HepG2 (cell line): ENCODE results near the gene GDPGP1. TPM values are rescaled to one million over a fixed set of nuclear protein-coding genes. Genes with fewer than 3 reads are reported as not detected.
A peak's percentile ranks its signal among the peaks of the same experiment; 100 is the strongest.

Experiments used
- CBX1 ChIP-seq: IDR thresholded peaks from one replicate; pipeline ENCODE4 v1.6.1; 2016; ENCODE audit warnings: antibody characterized with exemption, low read depth
- E2F1 ChIP-seq: sonication (generic); formaldehyde crosslinking; IDR thresholded peaks from 2 replicates; pipeline ENCODE4 v1.5.0; 2020; ENCODE audit warnings: missing genetic modification reagents
- EZH2 ChIP-seq: conservative IDR thresholded peaks from 2 replicates; pipeline ENCODE4 v1.6.1; 2012; ENCODE audit warnings: mild to moderate bottlenecking, low read depth, low read length, moderate library complexity
- GTF2F1 ChIP-seq: fragments of 150-350 bp; IDR thresholded peaks from 2 replicates; pipeline ENCODE4 v1.6.1; 2014; ENCODE audit warnings: low read length
- HNF1B ChIP-seq: sonication (generic); formaldehyde crosslinking; IDR thresholded peaks from 2 replicates; pipeline ENCODE4 v1.5.1; 2020; ENCODE audit warnings: mild to moderate bottlenecking, moderate library complexity, missing genetic modification reagents
- KDM5B ChIP-seq: sonication (generic); formaldehyde crosslinking; IDR thresholded peaks from 2 replicates; pipeline ENCODE4 v1.4.0; 2020; ENCODE audit warnings: missing genetic modification reagents, mild to moderate bottlenecking, borderline replicate concordance
- KDM6A ChIP-seq: IDR thresholded peaks from 2 replicates; pipeline ENCODE4 v1.6.1; 2016; ENCODE audit warnings: low read depth
- LCORL ChIP-seq, 2 experiments: fragments of 450-650 bp in 1 of 2; sonication (generic) in 1 of 2; formaldehyde crosslinking in 1 of 2; IDR thresholded peaks; 2 replicates each; pipeline versions ENCODE4 v1.5.0 to v1.6.1; 2017 to 2020; ENCODE audit warnings: antibody characterized with exemption in 1 of 2, missing genetic modification reagents in 1 of 2
- MED1 ChIP-seq: sonication (generic); formaldehyde crosslinking; IDR thresholded peaks from 2 replicates; pipeline ENCODE4 v1.4.0; 2020; ENCODE audit warnings: missing genetic modification reagents
- MEF2D ChIP-seq: sonication (generic); formaldehyde crosslinking; IDR thresholded peaks from 2 replicates; pipeline ENCODE4 v1.5.1; 2020; ENCODE audit warnings: mild to moderate bottlenecking, missing genetic modification reagents
- PAXIP1 ChIP-seq: sonication (generic); formaldehyde crosslinking; conservative IDR thresholded peaks from 2 replicates; pipeline ENCODE4 v1.4.0; 2020; ENCODE audit warnings: mild to moderate bottlenecking, missing genetic modification reagents, moderate library complexity
- PHF21A ChIP-seq: sonication (generic); formaldehyde crosslinking; IDR thresholded peaks from 2 replicates; pipeline ENCODE4 v1.5.0; 2020; ENCODE audit warnings: mild to moderate bottlenecking, missing genetic modification reagents
- RARG ChIP-seq: sonication (generic); formaldehyde crosslinking; IDR thresholded peaks from 2 replicates; pipeline ENCODE4 v1.4.0; 2020; ENCODE audit warnings: low read depth, mild to moderate bottlenecking, missing genetic modification reagents
- SAP130 ChIP-seq: IDR thresholded peaks from 2 replicates; pipeline ENCODE4 v1.6.1; 2016; ENCODE audit warnings: low read depth
- U2AF2 ChIP-seq: fragments of 200-400 bp; formaldehyde crosslinking; IDR thresholded peaks from 2 replicates; pipeline ENCODE4 v1.6.1; 2017; ENCODE audit warnings: low read depth, mild to moderate bottlenecking, low read length
- ZBTB21 ChIP-seq: sonication (generic); formaldehyde crosslinking; IDR thresholded peaks from 2 replicates; pipeline ENCODE4 v1.4.0; 2020; ENCODE audit warnings: missing genetic modification reagents
- ZNF331 ChIP-seq: sonication (generic); formaldehyde crosslinking; IDR thresholded peaks from 2 replicates; pipeline ENCODE4 v1.4.0; 2020; ENCODE audit warnings: missing genetic modification reagents
- ZNF337 ChIP-seq: sonication (generic); formaldehyde crosslinking; IDR thresholded peaks from 2 replicates; pipeline ENCODE4 v1.5.1; 2020; ENCODE audit warnings: missing genetic modification reagents, low read depth, mild to moderate bottlenecking, borderline replicate concordance
- ZNF569 ChIP-seq: sonication (generic); formaldehyde crosslinking; IDR thresholded peaks from 2 replicates; pipeline ENCODE4 v1.5.0; 2020; ENCODE audit warnings: mild to moderate bottlenecking, missing genetic modification reagents, moderate library complexity, borderline replicate concordance
- ZNF589 ChIP-seq: sonication (generic); formaldehyde crosslinking; conservative IDR thresholded peaks from 2 replicates; pipeline ENCODE4 v1.8.0; 2022; ENCODE audit warnings: mild to moderate bottlenecking, moderate library complexity, missing genetic modification reagents
- ZNF652 ChIP-seq: IDR thresholded peaks from 2 replicates; pipeline ENCODE4 v1.6.1; 2016; ENCODE audit warnings: low read depth, borderline replicate concordance
- ZNF790 ChIP-seq: sonication (generic); formaldehyde crosslinking; IDR thresholded peaks from 2 replicates; pipeline ENCODE4 v1.8.0; 2022; ENCODE audit warnings: missing genetic modification reagents, mild to moderate bottlenecking, borderline replicate concordance
- ZNF883 ChIP-seq: sonication (generic); formaldehyde crosslinking; IDR thresholded peaks from 2 replicates; pipeline ENCODE4 v1.5.1; 2020; ENCODE audit warnings: mild to moderate bottlenecking, missing genetic modification reagents; ENCODE audit errors: not compliant biosample characterization
- polyA plus RNA-seq, 8 experiments: library from polyadenylated mRNA; depleted of rRNA in 3 of 8; stranded (reverse) in 7 of 8; unstranded in 1 of 8; fragments of >200 nt; fragmentation: Illumina TruSeq in 4 of 8; extraction: Trizol in 4 of 8; gene quantifications; 2 replicates each; pipeline versions ENCODE4 v1.2.1 to v1.2.3, GENCODE V29; 2011 to 2016; ENCODE audit warnings: low read depth in 4 of 8, missing spikeins in 1 of 8, mixed read lengths in 1 of 8; ENCODE audit not compliant: insufficient read depth in 1 of 8
- total RNA-seq, 5 experiments: library from RNA; depleted of rRNA; stranded (reverse); fragments of >200 nt; fragmentation: Illumina TruSeq; extraction: Trizol; gene quantifications; 2 replicates each; pipeline ENCODE4 v1.2.3, GENCODE V29; 2016; ENCODE audit warnings: low read depth in 1 of 5
- TF ChIP-seq, protein P1 (sequence below): sonication (generic); formaldehyde crosslinking; IDR thresholded peaks from 2 replicates; pipeline ENCODE4 v1.5.0; 2020; ENCODE audit warnings: mild to moderate bottlenecking, low read depth, missing genetic modification reagents, borderline replicate concordance
- TF ChIP-seq, protein P2 (sequence below), 2 experiments: fragments of 450-650 bp in 1 of 2; sonication (generic) in 1 of 2; formaldehyde crosslinking; IDR thresholded peaks; 2 replicates each; pipeline versions ENCODE4 v1.5.0 to v1.8.0; 2020 to 2022; ENCODE audit warnings: mild to moderate bottlenecking in 1 of 2, missing genetic modification reagents in 1 of 2

GDPGP1 gene
- total and polyA plus RNA-seq, 2 of the 13 experiments (the other 11 are each of a cell fraction or from before 2014, with no cell fraction given), result 1.5 to 4.3 TPM

- TF ChIP-seq PAXIP1 (CRISPR knock-in tag) (peak; percentile 60), HNF1B (CRISPR knock-in tag) (no peak), ZNF337 (no peak), ZBTB21 (CRISPR knock-in tag) (no peak), ZNF652 (CRISPR knock-in tag) (peak; percentile 42; the same call in 1 of the 2 replicates), RARG (CRISPR knock-in tag) (no peak), LCORL (IDR thresholded peaks at IDR 0.05) (no peak), LCORL (CRISPR knock-in tag; IDR thresholded peaks at IDR 0.05) (peak; percentile 40; the same call in 1 of the 2 replicates), MEF2D (no peak), U2AF2 (no peak), SAP130 (peak; percentile 4; the same call in 1 of the 2 replicates), ZNF883 (CRISPR knock-in tag) (no peak), PHF21A (peak; percentile 8; the same call in 1 of the 2 replicates), ZNF589 (no peak), CBX1 (no peak), GTF2F1 (no peak), KDM5B (CRISPR knock-in tag) (no peak), ZNF331 (CRISPR knock-in tag) (no peak), E2F1 (no peak), MED1 (peak; percentile 35), ZNF790 (no peak), ZNF569 (CRISPR knock-in tag) (no peak), KDM6A (CRISPR knock-in tag) (no peak), EZH2 (no peak)
- TF ChIP-seq, protein P1, sequence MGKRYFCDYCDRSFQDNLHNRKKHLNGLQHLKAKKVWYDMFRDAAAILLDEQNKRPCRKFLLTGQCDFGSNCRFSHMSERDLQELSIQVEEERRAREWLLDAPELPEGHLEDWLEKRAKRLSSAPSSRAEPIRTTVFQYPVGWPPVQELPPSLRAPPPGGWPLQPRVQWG, result no peak
- TF ChIP-seq, protein P2, sequence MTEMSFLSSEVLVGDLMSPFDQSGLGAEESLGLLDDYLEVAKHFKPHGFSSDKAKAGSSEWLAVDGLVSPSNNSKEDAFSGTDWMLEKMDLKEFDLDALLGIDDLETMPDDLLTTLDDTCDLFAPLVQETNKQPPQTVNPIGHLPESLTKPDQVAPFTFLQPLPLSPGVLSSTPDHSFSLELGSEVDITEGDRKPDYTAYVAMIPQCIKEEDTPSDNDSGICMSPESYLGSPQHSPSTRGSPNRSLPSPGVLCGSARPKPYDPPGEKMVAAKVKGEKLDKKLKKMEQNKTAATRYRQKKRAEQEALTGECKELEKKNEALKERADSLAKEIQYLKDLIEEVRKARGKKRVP (CRISPR knock-in tag; IDR thresholded peaks at IDR 0.05), result no peak
These were observed 30.7 kb downstream of the GDPGP1 start (continued) for GRCh38 chr15:90264671-90265070.
